NCI-H345 (cell line): ENCODE data around the gene MPP3.
"Not testable (repeated sequence)": the region's sequence is repeated elsewhere in the genome, so short reads cannot be mapped to it uniquely, and the experiment has no call there.

Experiments
- DNase-seq: peaks from one replicate; lab custom pipeline; 2025; lab: John Stamatoyannopoulos, UW

Gene MPP3

DNA sequence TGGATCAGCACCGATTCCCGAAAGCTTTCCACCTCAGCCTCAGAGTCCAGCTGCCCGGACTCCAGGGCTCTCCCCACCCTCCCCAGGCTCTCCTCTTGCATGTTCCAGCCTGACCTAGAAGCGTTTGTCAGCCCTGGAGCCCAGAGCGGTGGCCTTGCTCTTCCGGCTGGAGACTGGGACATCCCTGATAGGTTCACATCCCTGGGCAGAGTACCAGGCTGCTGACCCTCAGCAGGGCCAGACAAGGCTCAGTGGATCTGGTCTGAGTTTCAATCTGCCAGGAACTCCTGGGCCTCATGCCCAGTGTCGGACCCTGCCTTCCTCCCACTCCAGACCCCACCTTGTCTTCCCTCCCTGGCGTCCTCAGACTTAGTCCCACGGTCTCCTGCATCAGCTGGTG is 29.0 kb upstream of the MPP3 start:
- no peak for DNase-seq

DNA sequence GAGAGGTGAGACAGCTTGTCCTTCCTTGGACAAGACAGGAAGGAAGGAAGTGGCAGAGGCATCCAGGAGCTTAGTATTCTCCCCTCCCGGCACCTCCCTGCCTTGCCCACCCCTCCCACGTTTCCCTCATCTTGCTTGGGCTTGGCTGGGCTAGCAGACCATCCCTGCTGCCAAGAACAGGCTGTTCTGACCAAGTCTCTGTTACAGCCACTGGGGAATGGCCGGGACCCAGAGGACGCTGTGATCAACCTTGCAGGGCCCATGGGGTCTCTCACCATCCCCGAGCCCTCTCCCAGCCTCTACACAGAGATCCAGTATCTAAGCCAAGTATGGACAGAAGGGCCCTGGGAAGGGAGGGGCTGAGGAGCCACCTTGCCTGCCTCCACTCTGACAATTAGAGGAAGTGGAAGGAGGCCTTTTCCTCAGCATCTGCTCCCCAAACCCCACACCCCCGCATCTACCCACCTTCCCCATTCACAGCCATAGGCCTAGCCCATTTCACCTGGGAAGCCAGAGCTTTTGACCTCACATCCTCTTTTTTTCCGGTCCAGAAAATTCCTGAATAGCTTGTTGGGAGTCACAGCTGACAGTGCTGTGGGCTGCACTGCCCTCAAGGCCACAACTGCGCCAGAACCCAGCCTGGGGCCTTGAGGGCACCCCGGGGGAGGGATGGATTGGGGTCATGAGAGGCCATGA is 28.1 kb upstream of the MPP3 start:
- DNase-seq, result no peak

DNA sequence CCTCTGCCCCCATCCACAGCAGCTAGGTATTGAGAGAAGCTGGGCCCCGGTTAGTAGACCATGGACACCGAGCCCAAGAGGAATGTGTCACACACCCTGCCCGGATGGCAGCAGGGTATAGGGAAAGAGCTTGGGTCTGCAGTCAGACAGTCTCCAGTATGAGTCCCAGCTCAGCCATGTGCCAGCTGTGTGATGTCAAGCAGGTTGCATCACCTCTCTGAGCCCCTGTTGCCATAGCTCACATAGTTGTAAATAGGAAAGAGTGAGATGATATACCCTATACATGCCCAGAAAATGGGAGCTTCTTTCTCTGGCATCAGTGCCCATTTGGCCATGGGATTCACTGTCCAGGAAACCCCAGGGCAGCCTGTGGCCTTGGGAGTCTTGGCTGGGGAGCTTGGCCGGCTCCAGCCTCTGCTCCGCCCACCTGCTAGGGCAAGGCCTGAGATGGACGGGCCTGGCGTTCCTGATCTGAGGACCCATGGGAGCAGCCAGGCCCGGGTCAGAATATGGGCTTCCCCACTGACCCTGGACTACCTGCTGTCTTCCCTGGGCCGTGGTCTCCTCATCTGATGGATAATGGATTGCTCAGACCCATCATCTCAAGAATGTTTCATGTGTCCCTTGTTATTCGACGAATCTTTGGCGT is 27.3 kb upstream of the MPP3 start:
- no peak for DNase-seq

DNA sequence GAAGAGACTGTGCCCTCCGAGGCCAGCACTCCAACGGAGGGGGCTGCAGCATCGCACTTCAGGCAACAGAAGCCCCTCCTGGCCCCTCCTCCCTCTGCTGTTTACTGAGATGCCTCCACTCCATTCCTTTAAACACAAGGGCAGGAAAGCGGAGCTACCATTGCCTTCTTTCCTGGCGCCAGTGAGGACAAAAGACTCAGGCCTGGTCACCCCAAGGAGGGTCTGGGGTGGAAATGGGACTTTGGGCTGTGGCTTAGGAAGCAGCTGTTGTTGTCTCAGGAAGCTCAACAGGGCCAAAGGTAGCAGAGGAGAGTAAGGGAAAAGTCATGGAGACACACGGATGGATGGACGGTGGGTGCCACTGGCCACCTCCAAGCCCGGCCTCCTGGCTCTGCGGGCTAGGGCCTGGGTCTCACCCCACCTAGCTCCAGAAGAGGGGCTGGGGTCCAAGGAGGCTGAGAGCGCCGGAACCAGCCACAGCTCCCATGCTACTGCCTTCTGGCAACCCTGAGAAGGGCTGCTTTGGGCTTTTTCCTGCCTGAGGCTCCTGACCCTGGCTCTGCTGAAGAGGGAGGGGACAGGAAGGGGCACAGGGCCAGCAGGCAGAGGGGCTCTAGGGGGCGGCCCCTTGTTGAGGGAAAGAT is 25.1 kb upstream of the MPP3 start:
- DNase-seq, result no peak

DNA sequence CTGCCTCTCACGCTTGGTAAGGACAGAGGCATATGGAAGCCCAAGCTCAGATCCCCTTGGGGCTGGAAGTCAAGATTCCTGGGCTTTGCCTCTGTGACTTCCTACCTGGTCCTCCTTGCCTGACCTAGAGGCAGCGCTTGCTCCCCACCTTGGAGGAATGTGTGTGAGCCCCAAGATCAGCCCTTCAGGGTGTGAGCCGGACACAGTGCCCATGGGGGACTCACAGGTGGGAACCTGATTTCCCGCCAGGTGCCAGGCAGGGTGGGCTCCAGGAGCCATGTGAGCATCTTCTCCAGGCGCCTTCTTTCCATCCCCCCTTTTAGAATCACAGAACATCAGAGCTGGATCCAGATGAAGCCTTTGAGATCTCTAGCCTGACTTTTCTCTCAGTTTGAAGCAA is 24.2 kb upstream of the MPP3 start:
- DNase-seq, result no peak

DNA sequence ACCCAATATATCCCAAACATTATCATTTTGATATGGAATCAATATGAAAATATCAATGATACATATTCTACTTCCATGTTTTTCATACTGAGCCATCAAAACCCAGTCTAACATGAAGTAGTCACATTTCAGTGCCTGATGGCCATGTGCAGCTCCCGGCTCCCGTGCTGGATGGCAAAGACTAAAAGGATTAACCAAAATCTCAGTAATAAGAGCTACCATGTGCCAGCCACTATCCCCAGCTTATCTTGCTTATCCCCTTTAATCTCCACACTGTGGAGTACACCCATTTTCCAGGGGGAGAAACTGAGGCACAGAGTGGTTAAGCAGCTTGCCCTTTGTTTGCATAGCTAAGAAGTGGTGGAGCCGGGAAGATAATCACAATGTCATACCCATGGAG is 23.2 kb upstream of the MPP3 start:
- no peak for DNase-seq

DNA sequence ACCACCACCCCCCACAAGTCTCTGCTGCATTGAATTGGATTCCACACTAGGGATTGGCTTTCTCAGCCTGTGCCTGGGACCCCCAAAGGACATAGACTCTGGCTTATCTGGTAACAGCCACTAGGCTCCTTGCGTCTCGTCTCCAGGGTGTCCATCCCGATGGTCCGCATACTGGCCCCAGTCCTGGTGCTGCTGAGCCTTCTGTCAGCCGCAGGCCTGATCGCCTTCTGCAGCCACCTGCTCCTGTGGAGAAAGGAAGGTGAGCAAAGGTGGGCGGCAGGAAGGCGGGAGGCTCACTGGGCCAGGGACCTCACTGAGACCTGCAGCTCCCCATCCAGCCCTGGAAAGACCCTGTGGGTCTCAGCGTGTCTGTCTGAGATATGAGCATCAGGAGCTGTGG is 22.1 kb upstream of the MPP3 start:
- no peak for DNase-seq

DNA sequence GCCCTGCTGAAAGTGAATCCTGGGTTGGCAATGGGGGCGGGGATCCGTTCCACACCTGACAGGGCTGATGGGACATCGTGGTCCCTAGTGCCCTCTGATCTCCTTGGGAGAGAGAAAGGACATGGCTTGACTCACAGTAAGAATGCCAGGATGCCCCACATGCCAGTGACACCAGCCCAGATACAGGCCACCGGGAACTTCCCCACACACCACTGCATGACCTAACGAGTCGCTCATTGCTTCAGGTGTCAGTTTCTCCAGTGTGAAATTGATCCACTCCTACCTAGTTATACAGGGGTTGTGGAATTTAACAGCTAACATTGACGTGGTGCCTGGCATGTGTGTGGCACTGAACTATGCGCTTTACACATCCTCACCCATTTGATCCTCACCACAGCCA is 21.6 kb upstream of the MPP3 start:
- DNase-seq, result no peak

DNA sequence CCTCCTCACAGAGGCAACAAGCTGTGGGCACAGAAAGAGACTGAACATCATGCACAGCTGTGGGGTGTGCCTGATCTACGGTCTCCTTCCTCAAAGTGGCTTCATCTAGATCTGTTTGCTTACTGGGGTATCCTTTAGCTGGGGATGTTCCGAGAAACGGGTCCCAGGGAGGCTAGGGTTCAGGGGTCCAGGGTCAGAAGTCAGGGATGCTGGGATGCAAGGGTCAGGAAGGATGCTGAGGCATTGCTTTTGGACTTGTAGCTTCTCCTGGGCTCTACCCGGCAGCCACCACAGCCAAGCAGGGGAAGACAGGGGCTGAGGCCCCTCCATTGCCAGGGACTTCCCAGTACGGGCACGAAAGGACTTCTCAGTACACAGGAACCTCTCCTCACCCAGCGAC is 20.6 kb upstream of the MPP3 start:
- DNase-seq, result no peak

DNA sequence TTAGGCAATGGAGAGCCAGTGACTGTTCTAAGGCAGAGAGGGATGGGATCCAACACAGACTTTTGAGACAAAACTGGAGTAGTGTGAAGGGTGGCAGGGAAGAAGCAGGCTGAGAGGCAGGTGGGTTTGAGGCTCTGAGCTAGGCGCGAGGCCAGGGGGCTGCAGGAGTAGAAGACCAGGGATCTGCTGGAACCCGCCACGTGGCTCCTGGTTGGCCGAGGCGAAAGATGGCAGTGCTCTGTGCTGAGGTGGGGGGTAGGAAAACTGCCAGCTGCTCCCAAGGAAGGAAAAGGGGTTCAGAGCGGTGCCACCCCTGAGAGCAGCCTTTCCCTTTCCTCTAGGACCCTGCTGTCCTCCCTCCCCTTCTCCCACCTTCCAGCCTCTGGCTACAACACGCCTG is 19.6 kb upstream of the MPP3 start:
- DNase-seq, result no peak

DNA sequence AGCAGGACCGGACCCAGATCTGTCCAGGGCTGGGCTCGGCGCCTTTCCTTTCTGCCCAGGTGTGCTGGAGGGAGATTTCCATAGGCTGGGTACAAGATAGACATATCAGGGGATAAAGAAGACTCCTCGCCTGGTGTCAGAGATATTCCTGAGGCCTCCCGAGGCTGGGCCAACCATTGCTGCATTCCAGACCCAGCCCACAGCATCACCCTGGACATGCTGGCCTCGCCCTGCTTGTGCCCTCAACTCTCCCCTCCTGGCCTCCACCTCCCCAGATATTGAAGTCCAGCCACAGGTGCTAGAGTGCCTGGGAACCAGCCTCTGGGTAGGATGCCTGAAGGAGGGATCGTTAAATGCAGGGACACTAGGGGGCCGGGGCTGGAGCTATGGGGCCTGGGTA is 16.2 kb upstream of the MPP3 start:
- DNase-seq, result no peak

DNA sequence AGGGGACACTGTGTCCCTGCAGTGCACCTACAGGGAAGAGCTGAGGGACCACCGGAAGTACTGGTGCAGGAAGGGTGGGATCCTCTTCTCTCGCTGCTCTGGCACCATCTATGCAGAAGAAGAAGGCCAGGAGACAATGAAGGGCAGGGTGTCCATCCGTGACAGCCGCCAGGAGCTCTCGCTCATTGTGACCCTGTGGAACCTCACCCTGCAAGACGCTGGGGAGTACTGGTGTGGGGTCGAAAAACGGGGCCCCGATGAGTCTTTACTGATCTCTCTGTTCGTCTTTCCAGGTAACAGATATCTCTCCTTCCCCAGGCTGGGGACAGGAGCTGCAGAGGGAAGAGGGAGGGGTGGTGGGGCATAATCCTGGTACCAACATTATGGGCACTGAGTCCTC is 15.7 kb upstream of the MPP3 start:
- no peak for DNase-seq

DNA sequence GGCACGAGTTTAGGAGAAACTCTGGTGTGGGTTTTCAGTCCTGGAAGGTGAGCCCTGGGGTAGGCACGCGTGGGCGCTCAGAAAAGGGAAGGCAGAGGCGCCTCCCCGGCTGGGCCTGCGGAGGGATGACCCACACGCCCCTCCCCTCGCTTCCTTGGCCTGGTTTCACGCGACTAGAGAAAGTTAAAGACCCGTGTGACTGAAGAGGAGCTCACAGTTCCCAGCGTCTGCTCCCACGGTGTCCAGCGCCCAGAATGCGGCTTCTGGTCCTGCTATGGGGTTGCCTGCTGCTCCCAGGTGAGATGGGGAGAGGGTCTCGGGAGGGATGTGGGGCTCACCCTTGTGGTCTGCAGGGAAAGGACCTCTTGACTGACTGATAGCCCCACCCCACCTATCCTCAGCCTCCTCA is 14.0 kb upstream of the MPP3 start, which contains the start of gene CD300LG:
CD300LG (plus strand) TSS at position 214 of the 409 bp plus-strand sequence; CDS start at position 255, 41 bp downstream.
- no peak for DNase-seq

DNA sequence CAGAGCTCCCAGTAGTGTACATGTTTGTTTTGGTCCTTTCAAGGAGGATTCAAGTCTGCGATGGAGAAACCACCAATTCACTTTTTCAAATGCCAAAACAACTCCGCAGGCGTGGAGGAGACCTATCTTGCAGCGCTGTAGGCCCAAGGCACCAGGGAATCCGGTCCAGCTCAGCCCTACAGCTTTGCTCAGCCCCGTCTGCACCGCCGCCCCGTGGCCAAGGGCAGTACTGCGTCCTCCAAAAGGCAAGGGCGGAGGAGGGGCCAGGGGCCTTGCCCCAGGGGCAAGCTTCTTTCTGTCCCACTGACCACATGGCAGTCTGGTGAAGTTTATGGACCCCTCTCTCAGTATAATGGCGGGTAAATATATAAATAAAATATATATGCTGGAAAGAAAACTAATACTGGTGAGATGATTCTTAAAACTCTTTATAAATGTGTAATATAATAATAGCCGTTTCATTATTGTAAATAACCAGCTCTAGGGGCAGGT is 13.3 kb upstream of the MPP3 start:
- peak; percentile 60 for DNase-seq

DNA sequence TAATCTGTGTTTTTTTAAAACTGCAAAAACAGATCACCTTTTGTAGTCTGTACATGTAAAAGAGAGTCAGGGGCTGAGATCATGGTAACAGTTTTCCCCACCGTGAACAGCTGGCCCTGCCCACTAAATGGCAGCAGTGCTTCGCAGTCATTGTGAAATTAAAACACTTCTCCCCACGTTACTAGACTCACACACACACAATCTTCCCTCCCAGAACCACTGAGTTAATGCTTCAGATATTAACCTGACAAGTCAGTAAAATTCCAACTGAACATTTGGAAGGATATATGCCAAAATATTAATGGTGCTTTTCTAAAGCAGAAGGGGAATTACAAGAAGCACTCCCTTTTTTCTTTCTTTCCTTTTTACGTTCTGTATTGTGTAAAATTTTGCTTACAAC is 12.8 kb upstream of the MPP3 start:
- no peak for DNase-seq

DNA sequence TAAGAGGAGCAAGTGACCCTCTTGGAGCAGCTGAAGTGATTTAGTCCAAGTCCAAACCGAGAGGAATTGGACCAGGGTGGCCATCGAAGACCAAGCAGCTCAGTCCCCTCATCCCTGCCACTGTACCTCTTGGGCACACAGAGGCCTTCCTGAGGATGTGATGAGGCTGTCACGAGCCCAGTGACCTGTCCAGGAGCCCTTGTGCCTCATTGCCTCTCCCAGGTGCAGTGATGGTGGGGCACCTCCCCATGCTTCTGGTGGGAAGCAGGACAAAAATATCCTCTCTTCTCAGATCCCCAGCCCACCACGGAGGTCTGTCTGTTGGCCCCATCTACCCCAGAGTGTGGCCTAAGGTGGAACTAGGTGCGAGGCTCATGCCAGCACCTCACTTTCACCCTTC is 11.3 kb upstream of the MPP3 start:
- no peak for DNase-seq

DNA sequence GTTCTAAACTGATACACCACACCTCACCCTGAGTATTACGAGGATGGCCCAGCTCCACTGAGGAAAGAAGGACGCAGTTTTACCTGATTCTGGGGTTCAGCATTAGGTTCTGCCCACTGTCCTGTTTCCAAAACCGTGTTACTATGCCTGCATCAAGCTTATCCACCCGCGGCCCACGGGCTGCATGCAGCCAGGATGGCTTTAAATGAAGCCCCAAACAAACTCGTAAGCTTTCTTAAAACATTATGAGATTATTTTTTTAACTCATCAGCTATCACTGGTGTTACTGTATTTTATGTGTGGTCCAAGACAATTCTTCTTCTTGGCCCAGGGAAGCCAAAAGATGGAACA is 10.0 kb upstream of the MPP3 start:
- no peak for DNase-seq

DNA sequence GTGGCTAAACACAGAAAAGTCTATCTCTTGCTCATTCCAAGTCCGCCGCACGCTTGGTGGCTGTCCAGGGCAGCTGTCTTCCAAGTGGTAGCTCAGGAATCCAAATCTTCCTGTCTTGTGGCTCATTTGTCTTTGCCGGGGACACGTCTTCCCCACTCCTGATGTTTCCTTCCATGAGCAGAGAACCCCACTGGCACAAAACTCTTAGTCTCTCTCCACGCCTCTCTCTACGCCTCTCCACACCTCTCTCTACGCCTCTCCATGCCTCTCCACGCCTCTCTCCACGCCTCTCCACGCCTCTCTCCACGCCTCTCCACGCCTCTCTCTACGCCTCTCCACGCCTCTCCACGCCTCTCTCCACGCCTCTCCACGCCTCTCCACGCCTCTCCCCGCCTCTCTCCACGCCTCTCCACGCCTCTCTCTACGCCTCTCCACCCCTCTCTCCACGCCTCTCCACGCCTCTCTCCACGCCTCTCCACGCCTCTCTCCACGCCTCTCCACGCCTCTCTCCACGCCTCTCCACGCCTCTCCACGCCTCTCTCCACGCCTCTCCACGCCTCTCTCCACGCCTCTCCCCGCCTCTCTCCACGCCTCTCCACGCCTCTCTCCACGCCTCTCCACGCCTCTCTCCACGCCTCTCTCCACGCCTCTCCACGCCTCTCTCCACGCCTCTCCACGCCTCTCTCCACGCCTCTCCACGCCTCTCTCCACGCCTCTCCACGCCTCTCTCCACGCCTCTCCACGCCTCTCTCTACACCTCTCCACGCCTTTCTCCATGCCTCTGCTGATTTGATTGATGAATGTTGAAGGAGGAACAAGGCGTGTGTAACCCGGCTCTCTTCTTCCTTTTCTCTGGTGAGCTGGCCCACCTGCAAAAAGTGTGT is 9.4 kb upstream of the MPP3 start:
- not testable (repeated sequence) for DNase-seq

DNA sequence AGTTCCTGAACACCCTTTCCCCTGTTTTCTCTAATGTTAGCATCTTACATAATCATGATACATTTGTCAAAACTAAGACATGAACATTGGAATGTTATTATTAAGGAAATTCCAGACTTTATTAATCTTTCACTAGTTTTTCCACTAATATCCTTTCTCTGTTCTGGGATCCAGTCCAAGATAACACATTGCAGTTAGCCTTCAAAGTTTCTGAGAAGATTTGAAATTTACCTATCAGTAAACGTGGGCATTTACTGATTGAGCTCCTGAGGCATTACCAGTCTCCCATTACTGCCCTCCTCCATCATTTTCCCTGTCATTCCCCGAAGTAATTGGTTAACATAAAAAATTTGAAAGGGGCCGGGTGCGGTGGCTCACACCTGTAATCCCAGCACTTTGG is 8.3 kb upstream of the MPP3 start:
- no peak for DNase-seq

DNA sequence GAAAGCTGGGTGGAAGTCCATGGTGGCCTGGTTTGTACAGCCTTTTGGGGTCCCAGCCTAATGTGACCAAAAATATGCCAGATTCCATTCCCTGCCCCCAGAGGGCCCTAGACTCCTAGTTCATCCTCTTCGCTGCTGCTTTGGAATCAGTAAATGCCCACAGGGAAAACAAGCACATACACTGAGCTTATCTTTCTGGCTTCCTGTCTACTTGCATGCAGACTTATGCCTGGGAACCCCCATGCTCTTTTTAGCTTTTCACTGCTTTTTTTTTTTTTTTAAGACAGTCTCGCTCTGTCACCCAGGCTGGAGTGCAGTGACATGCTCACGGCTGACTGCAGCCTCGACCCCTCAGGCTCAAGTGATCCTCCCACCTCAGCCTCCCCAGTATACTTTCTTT is 7.9 kb upstream of the MPP3 start:
- DNase-seq, result no peak

DNA sequence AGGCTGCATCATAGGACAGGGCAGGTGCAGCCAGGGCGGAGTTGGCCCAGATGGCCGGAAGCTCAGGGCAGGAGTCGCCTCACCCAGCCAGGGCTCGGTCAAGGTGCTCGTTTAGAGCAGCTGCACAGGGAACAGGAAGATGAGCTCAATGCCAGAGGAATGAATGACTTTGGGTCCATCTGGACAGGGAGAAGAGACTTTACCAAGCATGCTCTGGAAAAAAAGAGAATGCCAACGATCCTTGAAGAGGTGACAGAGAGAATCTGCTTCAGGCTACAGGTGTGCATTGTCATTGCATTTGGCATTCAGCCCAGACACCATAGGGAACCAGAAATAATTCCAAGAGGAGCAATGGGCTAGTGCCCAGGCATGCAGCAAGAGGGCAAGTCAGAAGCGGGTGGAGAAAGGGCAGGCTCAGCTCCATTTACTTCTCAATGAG is 6.7 kb upstream of the MPP3 start:
- peak; percentile 98 for DNase-seq

DNA sequence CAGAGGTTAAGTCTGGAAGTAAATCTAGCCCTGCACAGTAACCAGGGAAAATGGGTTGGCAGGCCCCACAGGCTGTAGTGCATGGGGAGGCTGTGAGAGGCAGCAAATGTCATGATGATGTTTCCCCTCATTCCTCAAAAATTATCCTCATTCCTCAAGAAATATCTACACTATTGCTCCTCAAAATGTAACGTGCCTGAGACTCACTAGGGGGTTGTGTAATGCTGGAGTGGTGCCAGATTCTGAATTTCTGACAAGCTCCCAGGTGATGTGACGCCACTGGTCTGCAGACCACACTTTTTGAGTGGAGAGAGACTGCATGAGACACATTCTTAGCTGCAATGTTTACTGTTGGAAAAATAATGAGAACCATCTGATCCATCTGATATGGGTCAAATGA is 1.2 kb upstream of the MPP3 start:
- peak; percentile 22 for DNase-seq
